SH-SY5Y (cell line): Measurements from ENCODE around the gene MYEOV.

Source experiments
- GATA2 ChIP-seq: IDR thresholded peaks from 2 replicates; pipeline ENCODE4 v1.6.1; 2011; ENCODE audit warnings: mild to moderate bottlenecking, low read depth, low read length
- GATA3 ChIP-seq: IDR thresholded peaks from 2 replicates; pipeline ENCODE4 v1.6.1; 2011; ENCODE audit warnings: low read depth, mild to moderate bottlenecking, low read length, moderate library complexity

DNA sequence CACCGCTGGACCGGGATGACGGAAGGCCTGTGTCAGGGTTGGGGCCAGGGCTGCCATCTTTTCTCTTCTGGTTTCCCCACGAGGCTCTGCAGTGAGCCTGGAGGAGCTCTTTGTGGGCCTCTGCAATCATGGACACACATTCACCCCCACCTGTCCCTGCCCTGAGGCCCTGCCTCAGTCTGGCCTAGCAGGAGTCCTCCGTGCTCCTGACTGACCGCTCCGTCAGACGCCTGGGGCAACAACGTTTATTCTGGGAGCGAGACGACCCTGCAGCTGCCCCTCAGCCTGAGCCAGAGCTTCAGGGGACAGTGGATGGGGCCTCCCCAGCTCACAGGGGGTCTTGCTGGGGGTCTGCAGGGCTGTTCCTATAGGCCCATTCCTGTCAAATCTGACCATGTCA is 8.2 kb upstream of the MYEOV start:
- TF ChIP-seq GATA3 (no peak), GATA2 (no peak)
